ENCODE results near the gene NHSL1. TPM values are rescaled to one million over a fixed set of nuclear protein-coding genes. Genes with fewer than 3 reads are reported as not detected.

The NHSL1 gene
- total RNA-seq, 1 donor from 2014 or later: 57.8 TPM

DNA sequence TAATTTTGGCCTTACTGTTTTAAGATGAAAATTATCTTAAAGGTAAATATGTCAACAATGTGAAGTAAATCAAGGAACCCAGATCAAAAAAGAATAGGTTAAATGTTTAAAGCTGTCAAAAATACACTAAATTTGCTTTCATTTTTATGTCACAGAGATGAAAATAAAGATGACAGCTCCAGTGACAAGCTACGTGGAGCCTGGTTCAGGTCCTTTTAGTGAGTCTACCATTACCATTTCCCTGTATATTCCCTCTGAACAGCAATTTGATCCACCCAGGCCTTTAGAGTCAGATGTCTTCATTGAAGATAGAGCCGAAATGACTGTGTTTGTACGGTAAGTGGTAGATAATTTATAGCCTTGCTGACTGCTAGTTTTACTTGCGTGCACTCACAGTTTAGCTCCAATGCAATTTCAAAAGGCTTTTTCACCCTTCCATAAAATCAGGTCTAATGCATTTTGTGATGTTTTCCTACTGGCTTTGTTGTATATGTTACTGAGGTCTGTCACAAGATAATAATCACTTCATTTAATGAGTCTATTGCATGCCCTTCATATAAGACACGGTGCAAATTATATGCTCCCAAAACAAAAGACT is 93.4 kb downstream of the NHSL1 start:
- Mint-ChIP-seq H3K27ac (ENCODE audit: unreplicated experiment) (no peak overlapping the region), H3K4me3 (ENCODE audit: unreplicated experiment) (no peak overlapping the region)
- DNase-seq: no peak

DNA sequence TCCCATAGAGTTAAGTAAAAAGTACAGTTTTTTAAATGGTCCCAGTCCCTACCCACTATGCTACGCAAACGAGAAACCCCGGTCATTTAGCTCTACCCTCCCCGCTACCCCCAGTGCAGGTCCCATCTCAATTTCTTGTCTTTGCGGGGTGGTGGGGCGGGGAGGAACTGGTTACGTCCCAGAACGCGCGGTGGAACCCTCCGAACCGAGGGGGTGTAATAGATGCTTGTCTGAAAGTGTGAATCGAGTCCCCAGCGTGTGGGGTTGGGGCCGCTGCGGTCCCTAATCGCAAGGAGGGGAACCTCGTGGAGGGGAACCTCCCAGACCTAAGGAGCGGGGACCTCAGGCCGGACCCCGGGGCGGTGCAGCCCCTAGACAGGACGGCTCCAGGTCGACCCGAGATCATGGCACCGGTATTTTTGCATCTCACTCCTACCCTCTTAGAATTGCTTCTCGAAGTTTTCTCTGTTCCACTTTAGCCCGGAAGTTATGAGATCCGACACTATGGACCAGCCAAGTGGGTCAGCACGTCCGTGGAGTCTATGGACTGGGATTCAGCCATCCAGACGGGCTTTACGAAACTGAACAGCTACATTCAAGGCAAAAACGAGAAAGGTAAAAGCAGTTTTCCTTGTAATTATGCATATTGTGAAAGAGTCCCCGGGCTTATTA is 94.5 kb downstream of the NHSL1 start:
- peak; percentile 26 for DNase-seq
- peaks cover 5% of the 10 kb centered on the region for H3K4me1 Mint-ChIP-seq (ENCODE audit: low read depth, unreplicated experiment)
- peaks cover 5% of the 10 kb centered on the region for H3K9me3 Mint-ChIP-seq (ENCODE audit: unreplicated experiment)
- H3K27me3 Mint-ChIP-seq (ENCODE audit: unreplicated experiment): peaks cover 3% of the 10 kb centered on the region
- H3K4me3 Mint-ChIP-seq (ENCODE audit: unreplicated experiment): peak overlapping the region; percentile 89
- TF ChIP-seq, protein P1, sequence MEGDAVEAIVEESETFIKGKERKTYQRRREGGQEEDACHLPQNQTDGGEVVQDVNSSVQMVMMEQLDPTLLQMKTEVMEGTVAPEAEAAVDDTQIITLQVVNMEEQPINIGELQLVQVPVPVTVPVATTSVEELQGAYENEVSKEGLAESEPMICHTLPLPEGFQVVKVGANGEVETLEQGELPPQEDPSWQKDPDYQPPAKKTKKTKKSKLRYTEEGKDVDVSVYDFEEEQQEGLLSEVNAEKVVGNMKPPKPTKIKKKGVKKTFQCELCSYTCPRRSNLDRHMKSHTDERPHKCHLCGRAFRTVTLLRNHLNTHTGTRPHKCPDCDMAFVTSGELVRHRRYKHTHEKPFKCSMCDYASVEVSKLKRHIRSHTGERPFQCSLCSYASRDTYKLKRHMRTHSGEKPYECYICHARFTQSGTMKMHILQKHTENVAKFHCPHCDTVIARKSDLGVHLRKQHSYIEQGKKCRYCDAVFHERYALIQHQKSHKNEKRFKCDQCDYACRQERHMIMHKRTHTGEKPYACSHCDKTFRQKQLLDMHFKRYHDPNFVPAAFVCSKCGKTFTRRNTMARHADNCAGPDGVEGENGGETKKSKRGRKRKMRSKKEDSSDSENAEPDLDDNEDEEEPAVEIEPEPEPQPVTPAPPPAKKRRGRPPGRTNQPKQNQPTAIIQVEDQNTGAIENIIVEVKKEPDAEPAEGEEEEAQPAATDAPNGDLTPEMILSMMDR (IDR thresholded peaks at IDR 0.05; ENCODE audit: partially characterized antibody, unreplicated experiment): no peak
- H3K27ac Mint-ChIP-seq (ENCODE audit: unreplicated experiment): peak overlapping the region; percentile 22
- H3K36me3 Mint-ChIP-seq (ENCODE audit: unreplicated experiment): peaks cover 11% of the 10 kb centered on the region

More for the DNA sequence above, 93.4 kb downstream of the NHSL1 start:
- Mint-ChIP-seq H3K27me3 (ENCODE audit: unreplicated experiment) (peaks cover 3% of the 10 kb centered on the region), H3K4me1 (ENCODE audit: low read depth, unreplicated experiment) (peaks cover 5% of the 10 kb centered on the region), H3K9me3 (ENCODE audit: unreplicated experiment) (peaks cover 5% of the 10 kb centered on the region), H3K36me3 (ENCODE audit: unreplicated experiment) (peaks cover 11% of the 10 kb centered on the region)
- TF ChIP-seq, protein P1 (IDR thresholded peaks at IDR 0.05; ENCODE audit: partially characterized antibody, unreplicated experiment): no peak

DNA sequence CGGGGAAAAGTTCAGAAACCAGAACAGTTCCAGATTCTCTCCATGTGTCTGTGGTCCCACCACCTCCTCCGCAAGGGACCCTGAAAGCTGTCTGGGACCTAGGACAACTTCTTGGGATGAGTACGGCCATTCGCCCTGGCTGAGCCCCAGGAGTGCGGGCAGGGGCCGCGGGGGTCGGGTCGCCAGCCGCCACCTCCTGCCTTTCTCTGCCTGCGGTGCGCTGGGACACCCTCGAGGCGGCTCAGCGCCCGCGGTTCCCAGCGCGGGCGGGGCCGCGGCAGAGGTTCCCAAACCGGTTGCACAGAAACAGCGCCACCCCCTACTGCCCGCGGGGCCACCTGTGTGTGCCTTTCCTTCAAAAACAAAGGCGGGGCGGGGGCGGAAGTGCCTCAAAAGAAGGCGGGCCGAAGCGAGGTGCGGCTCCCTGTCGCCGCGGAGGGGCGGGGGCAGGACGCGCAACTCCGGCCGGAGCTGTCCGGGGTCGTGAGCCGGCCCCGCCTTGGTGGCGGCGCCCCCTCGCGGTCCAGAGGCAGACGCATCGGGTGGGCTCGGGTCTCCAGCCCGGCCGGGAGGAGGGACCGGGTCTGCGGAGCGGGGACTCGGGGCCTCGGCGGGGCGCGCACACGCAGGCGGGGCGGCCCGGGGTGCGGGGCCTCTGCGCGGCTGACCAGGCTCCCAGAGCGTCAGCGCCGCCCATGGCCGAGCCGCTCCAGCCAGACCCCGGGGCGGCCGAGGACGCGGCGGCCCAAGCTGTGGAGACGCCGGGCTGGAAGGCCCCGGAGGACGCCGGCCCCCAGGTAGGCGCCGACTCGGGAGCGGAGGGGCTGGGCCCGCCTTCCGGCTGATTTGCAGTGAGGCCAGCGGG is 95.3 kb downstream of the NHSL1 start, which contains the start of gene HEBP2:
Gene HEBP2, plus strand, starts transcription at position 423 of the 865 bp plus-strand sequence. Its CDS starts 273 bp downstream, at position 696.
- Mint-ChIP-seq H3K27me3 (ENCODE audit: unreplicated experiment) (peaks cover 3% of the 10 kb centered on the region), H3K27ac (ENCODE audit: unreplicated experiment) (peak within 1 kb of the TSS; percentile 22), H3K36me3 (ENCODE audit: unreplicated experiment) (peaks cover 11% of the 10 kb centered on the region), H3K4me3 (ENCODE audit: unreplicated experiment) (peak within 1 kb of the TSS; percentile 89), H3K9me3 (ENCODE audit: unreplicated experiment) (peaks cover 5% of the 10 kb centered on the region), H3K4me1 (ENCODE audit: low read depth, unreplicated experiment) (peaks cover 5% of the 10 kb centered on the region)
- DNase-seq: peak; percentile 98
- TF ChIP-seq, protein P1 (IDR thresholded peaks at IDR 0.05; ENCODE audit: partially characterized antibody, unreplicated experiment): peak; percentile 86

DNA sequence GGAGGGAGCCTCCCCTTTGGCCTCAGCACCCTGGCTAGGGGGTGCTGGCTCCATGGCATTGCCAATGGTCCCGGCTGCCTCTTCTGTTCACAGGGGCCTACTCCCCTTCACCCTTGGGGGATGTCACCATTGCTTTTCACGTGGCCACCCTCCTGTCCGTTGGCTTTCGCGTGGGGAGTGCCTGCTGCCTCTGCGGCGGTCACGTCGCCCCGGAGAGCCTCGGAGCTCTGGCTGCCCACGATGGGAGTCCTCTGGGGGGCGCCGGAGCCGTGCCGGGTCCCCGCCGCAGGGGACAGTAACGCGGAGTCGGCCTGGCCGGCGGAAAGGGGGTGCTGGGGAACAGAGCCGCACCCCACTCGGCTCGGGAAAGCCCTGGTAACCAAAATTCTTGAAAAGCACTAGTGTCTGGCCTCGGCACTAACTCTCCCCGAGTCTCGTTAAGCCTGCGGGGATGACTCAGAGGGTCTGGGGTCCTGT is 95.9 kb downstream of the NHSL1 start:
- no peak overlapping the region for H3K27ac Mint-ChIP-seq (ENCODE audit: unreplicated experiment)
- peaks cover 3% of the 10 kb centered on the region for H3K27me3 Mint-ChIP-seq (ENCODE audit: unreplicated experiment)
- peak overlapping the region; percentile 83 for H3K4me3 Mint-ChIP-seq (ENCODE audit: unreplicated experiment)
- H3K9me3 Mint-ChIP-seq (ENCODE audit: unreplicated experiment): peaks cover 5% of the 10 kb centered on the region
- peaks cover 5% of the 10 kb centered on the region for H3K4me1 Mint-ChIP-seq (ENCODE audit: low read depth, unreplicated experiment)
- DNase-seq: peak; percentile 62
- TF ChIP-seq, protein P1 (IDR thresholded peaks at IDR 0.05; ENCODE audit: partially characterized antibody, unreplicated experiment): no peak
- peaks cover 6% of the 10 kb centered on the region for H3K36me3 Mint-ChIP-seq (ENCODE audit: unreplicated experiment)
